Subcutaneous adipose tissue (tissue), 4 donors: Measurements from ENCODE around the gene PHF24. TPM values are rescaled to one million over a fixed set of nuclear protein-coding genes. Genes with fewer than 3 reads are reported as not detected.

Experiments
- CTCF ChIP-seq: fragments of 450-650 bp; IDR thresholded peaks from one replicate; pipeline ENCODE4 v1.5.1; 2016; ENCODE audit warnings: low read depth, mild to moderate bottlenecking, control low read depth, antibody characterized with exemption, moderate library complexity
- total RNA-seq, 4 donors: library from RNA; depleted of rRNA; stranded (reverse); fragments of >200 nt; gene quantifications; one replicate each; pipeline ENCODE4 v1.1.0, GENCODE V29; 2016

PHF24 gene
- total RNA-seq, 4 donors from 2014 or later: 0.34 to 2.3 (median 1.3) TPM; not detected in 1

DNA sequence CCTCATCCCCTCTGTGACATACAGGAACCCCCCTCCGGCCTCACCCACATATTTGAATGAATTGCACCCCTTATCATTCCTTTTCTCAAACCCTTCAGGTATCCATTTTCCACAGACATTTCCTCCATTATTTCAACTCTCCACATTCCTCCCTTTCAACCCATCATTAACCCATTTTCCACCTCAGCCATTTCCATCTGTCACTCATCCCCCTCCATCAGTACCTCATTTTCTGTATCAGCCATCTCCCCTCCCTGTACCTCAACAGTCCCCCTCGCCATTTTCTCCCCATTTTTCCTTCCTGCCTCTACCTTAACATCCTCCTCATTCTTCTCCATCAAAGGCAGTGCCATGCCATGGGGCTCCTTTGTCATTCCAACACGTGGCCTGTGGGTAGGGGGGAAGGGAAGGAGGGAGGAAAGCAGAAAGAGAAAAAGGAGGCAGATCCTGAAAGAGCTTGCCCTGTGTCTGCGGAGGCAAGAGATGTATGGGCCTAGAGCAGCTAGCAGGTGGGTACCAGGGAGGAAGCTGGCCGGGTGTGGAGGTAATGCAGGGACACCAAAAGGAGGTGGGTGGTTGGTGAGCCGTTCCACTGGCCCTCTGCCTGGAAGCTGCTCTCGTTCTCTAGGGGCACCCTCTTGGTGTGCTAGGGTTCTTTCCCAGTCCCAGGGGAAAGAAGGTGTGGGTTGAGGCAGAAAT is 33.0 kb downstream of the PHF24 start:
- TF ChIP-seq CTCF: no peak

DNA sequence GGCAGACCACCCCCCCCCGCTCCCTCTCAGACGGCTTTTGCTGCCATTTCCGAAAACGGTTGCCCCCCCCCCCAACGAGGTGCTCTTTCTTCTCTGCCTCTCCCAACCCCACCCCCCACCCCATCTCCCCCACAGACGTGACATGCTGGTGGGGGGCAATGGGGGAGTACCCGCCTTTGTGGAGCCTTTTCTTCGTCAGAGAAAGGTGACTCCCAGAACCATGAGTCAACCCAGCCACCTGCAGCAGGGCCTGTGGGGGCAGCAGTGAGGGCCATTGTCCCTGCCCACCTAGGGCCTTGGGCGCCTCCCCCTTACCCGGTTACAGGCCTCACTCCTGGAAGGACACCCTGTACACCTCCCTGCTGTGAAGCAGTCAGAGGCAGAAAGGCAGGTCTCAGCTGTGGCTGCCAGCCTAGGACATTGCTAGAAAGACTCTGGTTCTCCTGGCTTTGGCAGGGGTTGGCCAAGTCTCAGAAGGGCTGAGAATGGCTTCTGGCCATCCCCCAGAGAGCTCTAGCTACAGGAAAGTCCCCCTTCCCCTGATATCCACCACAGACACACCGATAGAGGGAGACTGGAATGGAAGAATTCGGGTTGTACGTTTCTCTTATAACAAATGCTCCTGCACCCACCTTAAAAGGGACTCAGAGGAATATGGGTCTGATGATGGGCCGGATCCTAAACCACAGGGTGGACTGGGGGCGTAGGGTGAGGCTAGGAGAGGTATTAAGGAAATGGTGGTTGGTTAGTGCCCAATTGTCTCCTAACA is 33.7 kb downstream of the PHF24 start:
- TF ChIP-seq CTCF: no peak

GRCh38 chr9:34992376-34992951 is 34.4 kb downstream of the PHF24 start:
- no peak for TF ChIP-seq CTCF

GRCh38 chr9:34993502-34994259 is 35.6 kb downstream of the PHF24 start:
- TF ChIP-seq CTCF: no peak

DNA sequence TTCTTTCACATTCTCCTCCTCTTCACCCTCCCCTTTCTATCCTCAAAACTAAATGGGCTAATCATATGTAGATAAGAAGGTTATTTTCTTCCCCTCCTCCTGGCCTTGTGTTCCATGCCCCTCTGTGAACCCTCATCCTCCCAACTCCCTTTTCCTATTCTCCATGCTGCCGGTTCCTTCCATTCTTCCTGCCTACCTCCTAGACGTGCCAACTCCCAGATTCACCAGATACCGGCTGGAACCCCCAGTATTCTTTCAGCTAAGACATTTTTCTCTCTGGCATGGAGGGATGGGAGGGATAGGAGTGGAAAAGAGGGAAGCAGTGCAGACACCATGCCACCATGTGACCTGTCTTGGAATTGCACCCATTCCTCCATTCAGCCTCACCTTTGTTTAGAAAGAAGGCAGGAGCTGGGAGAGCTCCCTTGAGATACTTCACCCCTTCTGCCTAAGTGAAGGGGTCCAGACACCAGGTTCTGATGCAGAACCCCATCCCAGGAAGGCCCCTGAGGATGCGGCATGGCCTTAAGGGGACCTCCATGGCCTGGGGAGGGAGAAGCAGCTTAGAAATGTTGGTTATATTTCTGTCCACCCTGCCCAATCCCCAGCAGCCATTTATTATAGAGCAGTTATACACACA is 36.3 kb downstream of the PHF24 start:
- no peak for TF ChIP-seq CTCF

GRCh38 chr9:34994900-34995669 is 37.0 kb downstream of the PHF24 start:
- TF ChIP-seq CTCF: no peak
